T-helper 1 cell (primary cell): ENCODE results near the gene ZNF518A.
"Not testable (repeated sequence)": the region's sequence is repeated elsewhere in the genome, so short reads cannot be mapped to it uniquely, and the experiment has no call there.

Experiments
- DNase-seq, 5 donors: peaks; one replicate each; pipeline ENCODE4 v3.0.0-alpha.2; 2012 to 2020

Gene ZNF518A

GRCh38 chr10:96137567-96137966, 7.5 kb downstream of the ZNF518A start:
- DNase-seq: no peak

GRCh38 chr10:96138102-96138501, 8.0 kb downstream of the ZNF518A start:
- DNase-seq: peak in 1 of 5 donors; percentile 54

GRCh38 chr10:96152437-96152836, 22.3 kb downstream of the ZNF518A start:
- DNase-seq: peak in 1 of 5 donors; percentile 19

- peak in 1 of 5 donors; percentile 4 for DNase-seq
Measured at GRCh38 chr10:96153070-96153469, 23.0 kb downstream of the ZNF518A start.

- DNase-seq: no peak
Measured at GRCh38 chr10:96165726-96166125, 35.6 kb downstream of the ZNF518A start.

GRCh38 chr10:96168546-96168945, 38.4 kb downstream of the ZNF518A start:
- no peak for DNase-seq

- DNase-seq: no peak
Measured at GRCh38 chr10:96170230-96170629, 40.1 kb downstream of the ZNF518A start.

GRCh38 chr10:96172666-96173065, 42.6 kb downstream of the ZNF518A start:
- no peak for DNase-seq

- no peak for DNase-seq
Measured at GRCh38 chr10:96176985-96177384, 46.9 kb downstream of the ZNF518A start.

GRCh38 chr10:96188421-96188820, 58.3 kb downstream of the ZNF518A start:
- no peak for DNase-seq

GRCh38 chr10:96188916-96189315, 58.8 kb downstream of the ZNF518A start:
- no peak for DNase-seq

- DNase-seq: not testable (repeated sequence)
Measured at GRCh38 chr10:96189505-96189904, 59.4 kb downstream of the ZNF518A start.

GRCh38 chr10:96201525-96201924, 71.4 kb downstream of the ZNF518A start:
- no peak for DNase-seq

GRCh38 chr10:96205580-96205979, 75.5 kb downstream of the ZNF518A start:
- DNase-seq: no peak

- no peak for DNase-seq
Measured at GRCh38 chr10:96208271-96208670, 78.2 kb downstream of the ZNF518A start.

GRCh38 chr10:96208946-96209345, 78.8 kb downstream of the ZNF518A start:
- DNase-seq: no peak

GRCh38 chr10:96211764-96212163, 81.7 kb downstream of the ZNF518A start:
- DNase-seq: no peak

- no peak for DNase-seq
Measured at GRCh38 chr10:96212911-96213310, 82.8 kb downstream of the ZNF518A start.
